HuH-7 (cell line): ENCODE measurements around the gene R3HDM2.

Experiments used
- DNase-seq: peaks from one replicate; pipeline ENCODE4 v3.0.0; 2011; ENCODE audit warnings: low spot score

Gene R3HDM2

DNA sequence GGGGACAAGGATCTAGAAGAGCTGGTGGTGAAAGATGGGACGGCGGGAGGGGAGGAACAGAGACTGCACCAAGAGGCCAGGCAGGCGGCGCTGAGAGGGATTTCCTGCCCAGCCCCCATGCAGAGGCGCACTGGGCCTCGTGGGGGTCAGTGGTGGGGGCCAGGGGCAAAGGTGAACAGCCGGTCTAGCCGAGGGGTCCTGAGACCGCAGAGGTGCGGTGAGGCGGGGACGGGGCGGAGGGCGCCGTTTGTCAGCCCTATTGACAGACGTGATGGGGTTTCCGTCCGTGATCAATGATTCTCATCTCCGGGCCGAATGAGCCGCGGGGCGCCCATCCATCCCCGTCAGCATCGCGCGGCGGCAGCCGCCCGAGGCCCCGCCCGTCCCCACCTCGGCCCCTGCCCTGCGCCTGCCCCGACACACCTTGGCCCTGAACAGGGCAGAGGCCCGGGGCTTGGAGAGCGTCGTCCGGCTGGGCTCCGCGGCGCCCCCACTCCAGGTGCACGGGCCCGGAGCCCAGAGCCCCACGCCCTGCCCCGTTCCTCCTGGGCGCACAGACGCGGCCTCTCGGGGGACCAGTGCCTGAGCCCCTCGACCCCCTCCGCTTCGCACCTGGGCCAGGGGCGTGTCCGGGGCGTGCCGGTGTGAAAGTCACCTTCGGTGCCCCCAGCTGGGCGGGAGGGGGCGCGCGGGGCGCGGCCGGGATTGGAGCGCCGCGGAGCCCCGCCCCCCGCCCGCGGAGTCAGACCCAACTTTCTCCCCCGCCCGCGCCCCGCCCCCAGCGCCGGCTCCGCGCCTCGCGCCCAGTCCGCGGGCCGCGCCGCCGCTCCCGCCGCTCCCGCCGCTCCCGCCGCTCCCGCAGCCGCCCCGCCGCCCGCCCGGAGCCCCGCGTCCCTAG, 214.6 kb downstream of the R3HDM2 start, which contains the start of gene NXPH4:
TSS of gene NXPH4 (plus strand) at position 781 of the 898 bp plus-strand sequence. CDS start 176 bp downstream, outside the sequence.
- DNase-seq: peak; percentile 90

GRCh38 chr12:57215668-57216013, 215.2 kb downstream of the R3HDM2 start:
- DNase-seq: peak; percentile 63

GRCh38 chr12:57215065-57215464, 215.8 kb downstream of the R3HDM2 start:
- DNase-seq: no peak

DNA sequence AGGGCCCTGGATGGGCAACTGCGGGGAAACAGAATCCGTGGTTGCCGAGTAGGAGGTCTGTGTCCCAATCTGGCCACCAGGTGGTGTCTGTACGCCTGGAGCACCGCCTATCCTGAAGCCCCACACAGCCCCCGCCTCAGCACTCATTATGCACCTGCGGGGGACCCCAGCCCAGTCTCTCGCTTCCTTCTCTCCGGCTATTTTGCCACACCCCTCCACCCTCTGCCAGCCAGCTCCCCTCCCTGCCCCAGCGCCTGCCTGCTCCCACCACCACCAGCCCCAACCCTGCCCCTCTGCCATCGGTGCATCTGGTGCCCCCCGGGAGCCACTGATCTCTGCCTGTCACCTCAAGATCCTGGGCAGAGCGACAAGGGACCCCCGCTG, 216.5 kb downstream of the R3HDM2 start:
- peak; percentile 94 for DNase-seq

DNA sequence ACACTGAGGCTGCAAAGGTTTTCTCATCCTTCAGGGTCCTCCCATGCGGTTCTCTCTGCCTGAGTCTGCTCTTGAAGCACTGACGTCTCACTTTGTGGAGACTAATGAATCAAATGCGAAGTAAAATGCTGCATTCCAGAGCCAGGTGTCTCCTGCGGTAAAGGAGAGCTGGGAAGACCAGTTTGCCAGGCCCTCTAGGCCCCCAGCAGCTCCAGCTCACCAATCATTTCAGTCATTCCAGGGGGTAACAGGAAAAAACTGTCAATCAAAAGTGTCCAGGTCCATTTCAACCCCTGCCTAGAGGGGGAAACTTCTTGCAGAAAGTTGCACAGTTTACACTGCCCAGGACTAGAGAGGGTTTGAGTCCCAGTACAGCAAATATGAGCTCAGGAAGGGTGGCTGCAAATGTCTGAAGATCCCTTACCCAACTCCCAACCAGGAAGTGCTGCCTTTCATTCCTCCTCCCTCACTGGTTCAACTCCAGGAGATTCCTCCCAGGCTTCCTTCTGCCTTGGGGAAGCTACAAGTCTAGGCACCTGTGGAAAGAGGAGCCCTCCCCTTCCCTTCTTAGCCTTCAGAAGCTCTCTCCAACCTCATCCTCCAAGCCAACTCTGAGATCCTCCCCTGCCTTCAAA, 217.0 kb downstream of the R3HDM2 start:
- no peak for DNase-seq

DNA sequence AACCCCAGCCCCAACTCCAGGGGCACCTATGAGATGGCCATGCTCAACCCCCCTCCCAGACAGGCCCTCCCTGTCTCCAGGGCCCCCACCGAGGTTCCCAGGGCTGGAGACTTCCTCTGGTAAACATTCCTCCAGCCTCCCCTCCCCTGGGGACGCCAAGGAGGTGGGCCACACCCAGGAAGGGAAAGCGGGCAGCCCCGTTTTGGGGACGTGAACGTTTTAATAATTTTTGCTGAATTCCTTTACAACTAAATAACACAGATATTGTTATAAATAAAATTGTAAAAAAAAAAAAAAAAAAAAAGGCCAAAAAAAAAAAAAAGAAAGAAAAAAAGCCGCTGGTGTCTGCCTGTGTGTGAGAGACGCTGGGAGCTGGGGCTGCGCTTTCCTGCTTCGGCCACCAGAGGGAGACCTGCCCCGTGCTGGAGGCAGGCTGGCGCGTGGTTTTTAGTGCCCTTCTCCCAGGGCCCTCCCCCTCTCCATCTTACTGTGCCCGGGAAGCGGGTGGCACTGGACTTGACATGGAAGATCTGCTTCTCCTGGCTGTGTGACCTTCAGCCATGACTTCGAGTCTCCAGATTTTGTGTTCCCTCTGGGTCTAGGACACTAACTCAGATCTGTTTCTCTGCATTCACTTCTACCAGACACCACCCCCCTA, 217.7 kb downstream of the R3HDM2 start:
- DNase-seq: peak; percentile 97

DNA sequence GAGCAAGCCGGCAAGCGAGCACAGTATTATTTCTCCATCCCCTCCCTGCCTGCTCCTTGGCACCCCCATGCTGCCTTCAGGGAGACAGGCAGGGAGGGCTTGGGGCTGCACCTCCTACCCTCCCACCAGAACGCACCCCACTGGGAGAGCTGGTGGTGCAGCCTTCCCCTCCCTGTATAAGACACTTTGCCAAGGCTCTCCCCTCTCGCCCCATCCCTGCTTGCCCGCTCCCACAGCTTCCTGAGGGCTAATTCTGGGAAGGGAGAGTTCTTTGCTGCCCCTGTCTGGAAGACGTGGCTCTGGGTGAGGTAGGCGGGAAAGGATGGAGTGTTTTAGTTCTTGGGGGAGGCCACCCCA, 218.2 kb downstream of the R3HDM2 start:
- no peak for DNase-seq

GRCh38 chr12:57211791-57212700, 218.8 kb downstream of the R3HDM2 start:
- no peak for DNase-seq

- no peak for DNase-seq
Observed at GRCh38 chr12:57210926-57211692, 219.7 kb downstream of the R3HDM2 start.

DNA sequence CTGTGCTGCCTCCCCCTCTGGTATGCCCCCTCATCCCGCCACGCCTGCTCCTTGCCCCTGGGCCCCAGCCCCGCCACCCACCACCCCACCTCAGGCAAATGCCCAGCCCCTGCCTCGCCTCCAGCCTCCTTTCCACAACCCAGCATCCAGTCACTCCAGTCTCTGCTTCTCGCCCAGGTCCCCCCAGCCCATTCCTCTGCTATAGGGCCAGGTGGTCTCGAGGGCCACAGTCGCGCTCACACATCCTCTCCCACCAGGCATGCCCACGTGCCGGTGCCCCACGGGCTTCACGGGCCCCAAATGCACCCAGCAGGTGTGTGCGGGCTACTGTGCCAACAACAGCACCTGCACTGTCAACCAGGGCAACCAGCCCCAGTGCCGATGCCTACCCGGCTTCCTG, 220.4 kb downstream of the R3HDM2 start:
- no peak for DNase-seq

DNA sequence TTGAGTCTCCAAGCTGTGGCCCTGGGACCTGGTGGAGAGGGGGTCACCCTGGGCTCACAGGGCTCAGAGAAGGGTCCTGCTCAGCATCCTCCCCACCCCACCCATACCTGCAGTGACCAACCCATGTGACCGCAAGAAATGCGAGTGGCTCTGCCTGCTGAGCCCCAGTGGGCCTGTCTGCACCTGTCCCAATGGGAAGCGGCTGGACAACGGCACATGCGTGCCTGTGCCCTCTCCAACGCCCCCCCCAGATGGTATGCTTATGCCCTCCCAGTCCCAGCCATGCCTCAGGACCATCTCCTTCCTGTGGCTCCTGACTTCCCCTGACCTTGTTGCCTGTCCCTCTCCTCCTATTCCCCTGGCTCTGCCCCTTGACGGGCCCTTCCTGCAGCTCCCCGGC, 220.9 kb downstream of the R3HDM2 start:
- no peak for DNase-seq

- DNase-seq: no peak
Observed at GRCh38 chr12:57208631-57209282, 222.1 kb downstream of the R3HDM2 start.

GRCh38 chr12:57207731-57208630, 222.9 kb downstream of the R3HDM2 start:
- no peak for DNase-seq

- no peak for DNase-seq
Observed at GRCh38 chr12:57205931-57206330, 224.9 kb downstream of the R3HDM2 start.

DNA sequence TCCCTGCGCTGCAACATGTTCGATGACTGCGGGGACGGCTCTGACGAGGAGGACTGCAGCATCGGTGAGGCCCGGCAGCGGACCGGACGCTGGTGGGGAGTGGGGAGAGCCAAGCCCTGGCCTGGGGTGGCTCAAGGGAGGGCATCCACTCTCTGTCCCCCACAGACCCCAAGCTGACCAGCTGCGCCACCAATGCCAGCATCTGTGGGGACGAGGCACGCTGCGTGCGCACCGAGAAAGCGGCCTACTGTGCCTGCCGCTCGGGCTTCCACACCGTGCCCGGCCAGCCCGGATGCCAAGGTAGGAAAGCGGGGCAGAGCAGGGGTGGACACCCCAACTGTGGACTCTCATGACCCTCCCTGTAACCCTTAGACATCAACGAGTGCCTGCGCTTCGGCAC, 225.7 kb downstream of the R3HDM2 start:
- no peak for DNase-seq

- DNase-seq: no peak
Observed at GRCh38 chr12:57204454-57204853, 226.4 kb downstream of the R3HDM2 start.

DNA sequence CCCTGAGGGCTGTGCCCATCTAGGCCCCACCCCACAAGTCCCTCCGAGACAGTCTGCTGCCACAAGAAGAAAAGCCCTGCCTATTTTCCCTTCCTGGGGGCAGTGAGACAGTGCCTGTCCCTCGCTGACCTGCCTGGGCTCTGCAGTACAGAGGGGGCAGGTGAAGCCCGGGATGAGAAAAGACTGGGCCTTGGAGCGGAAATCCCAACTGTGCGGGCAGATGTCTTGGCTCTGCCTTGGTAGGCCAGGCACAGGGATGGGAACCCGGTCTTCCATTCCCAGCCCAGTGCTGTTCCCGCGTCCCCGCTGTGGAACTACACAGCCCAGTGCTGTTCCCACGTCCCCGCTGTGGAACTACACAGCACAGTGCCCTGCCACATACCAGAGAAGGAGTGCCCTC, 227.1 kb downstream of the R3HDM2 start:
- no peak for DNase-seq
